ENCODE measurements around the gene PLEKHH2. TPM values are rescaled to one million over a fixed set of nuclear protein-coding genes. Genes with fewer than 3 reads are reported as not detected.
"Not testable (repeated sequence)": the region's sequence is repeated elsewhere in the genome, so short reads cannot be mapped to it uniquely, and the experiment has no call there.

PLEKHH2 gene
- total RNA-seq, 1 donor from 2014 or later, result 0.11 TPM

GRCh38 chr2:43657241-43657640, 20.2 kb downstream of the PLEKHH2 start:
- Mint-ChIP-seq H3K36me3 (ENCODE audit: low read depth) (no peaks in the 10 kb centered on the region), H3K27ac (no peak overlapping the region), H3K4me1 (no peaks in the 10 kb centered on the region), H3K4me3 (no peak overlapping the region), H3K9me3 (no peaks in the 10 kb centered on the region), H3K27me3 (peaks cover 4% of the 10 kb centered on the region)
- no peak for TF ChIP-seq CTCF (IDR thresholded peaks at IDR 0.05)
- intact Hi-C loops (cut with micrococcal nuclease), result no loop called here
- ChIA-PET POLR2A (no interaction called here), CTCF (no interaction called here)
- DNase-seq, result no peak
- no peak for ATAC-seq (ENCODE audit: low read depth)

GRCh38 chr2:43675646-43676321, 38.7 kb downstream of the PLEKHH2 start:
- POLR2A ChIA-PET, result no interaction called here
- DNase-seq (no peak), ATAC-seq (ENCODE audit: low read depth) (no peak)
- peaks cover 27% of the 10 kb centered on the region for H3K27me3 Mint-ChIP-seq
- CTCF ChIA-PET, result no interaction called here
- H3K27ac Mint-ChIP-seq, result no peak overlapping the region
- H3K9me3 Mint-ChIP-seq, result peaks cover 11% of the 10 kb centered on the region
- H3K4me3 Mint-ChIP-seq, result peak overlapping the region; percentile 66
- no peak for TF ChIP-seq CTCF (IDR thresholded peaks at IDR 0.05)
- no peaks in the 10 kb centered on the region for H3K36me3 Mint-ChIP-seq (ENCODE audit: low read depth)
- intact Hi-C loops (cut with micrococcal nuclease), result no loop called here
- H3K4me1 Mint-ChIP-seq, result peaks cover 4% of the 10 kb centered on the region

- CTCF ChIA-PET, result no interaction called here
- TF ChIP-seq CTCF (IDR thresholded peaks at IDR 0.05), result no peak
- Mint-ChIP-seq H3K4me3 (peak within 1 kb of the TSS; percentile 66), H3K27me3 (peaks cover 27% of the 10 kb centered on the region), H3K36me3 (ENCODE audit: low read depth) (no peaks in the 10 kb centered on the region), H3K9me3 (peaks cover 11% of the 10 kb centered on the region), H3K27ac (no peak within 1 kb of the TSS), H3K4me1 (peaks cover 4% of the 10 kb centered on the region)
- DNase-seq (no peak), ATAC-seq (ENCODE audit: low read depth) (peak; percentile 61)
- POLR2A ChIA-PET, result no interaction called here
- intact Hi-C loops (cut with micrococcal nuclease), result no loop called here
These were observed 39.4 kb downstream of the PLEKHH2 start, which contains the start of gene C1GALT1C1L for GRCh38 chr2:43676322-43677050. TSS of gene C1GALT1C1L (minus strand) at chr2:43676429. CDS start at chr2:43676322, 107 bp downstream.

- H3K9me3 Mint-ChIP-seq; CTCF ChIA-PET; H3K4me3 Mint-ChIP-seq; ATAC-seq (ENCODE audit: low read depth); DNase-seq; POLR2A ChIA-PET; H3K4me1 Mint-ChIP-seq; intact Hi-C loops (cut with micrococcal nuclease); H3K36me3 Mint-ChIP-seq (ENCODE audit: low read depth); H3K27ac Mint-ChIP-seq: not testable (repeated sequence)
- peaks cover 19% of the 10 kb centered on the region for H3K27me3 Mint-ChIP-seq
These were observed 40.7 kb downstream of the PLEKHH2 start for GRCh38 chr2:43677783-43678182.

GRCh38 chr2:43685357-43685756, 48.3 kb downstream of the PLEKHH2 start:
- Mint-ChIP-seq H3K27ac (no peak overlapping the region), H3K36me3 (ENCODE audit: low read depth) (no peaks in the 10 kb centered on the region), H3K27me3 (peaks cover 5% of the 10 kb centered on the region), H3K4me1 (peaks cover 7% of the 10 kb centered on the region), H3K9me3 (no peaks in the 10 kb centered on the region), H3K4me3 (no peak overlapping the region)
- ChIA-PET POLR2A (no interaction called here), CTCF (no interaction called here)
- ATAC-seq (ENCODE audit: low read depth) (no peak), DNase-seq (no peak)
- intact Hi-C loops (cut with micrococcal nuclease), result no loop called here
- no peak for TF ChIP-seq CTCF (IDR thresholded peaks at IDR 0.05)
